B cell (primary cell): Measurements from ENCODE around the gene C10orf90. TPM values are rescaled to one million over a fixed set of nuclear protein-coding genes. Genes with fewer than 3 reads are reported as not detected.

Source experiments
- ATAC-seq: fragments of 200-7000 bp; cut with Tn5 transposase; one replicate; pipeline ENCODE4 v1.10.0; 2021; ENCODE audit warnings: low read depth, mild to moderate bottlenecking, moderate number of reproducible peaks, moderate library complexity
- CTCF ChIA-PET: fragments of 350-600 bp; sonication (Branson Sonifier 250); formaldehyde crosslinking; loops from one replicate; lab custom pipeline; 2021; ENCODE audit warnings: antibody characterized with exemption, inconsistent platforms; lab: Charles Lee
- POLR2A ChIA-PET: fragments of 350-600 bp; sonication (Branson Sonifier 250); formaldehyde crosslinking; loops from one replicate; lab custom pipeline; 2021; ENCODE audit warnings: antibody characterized with exemption; lab: Charles Lee
- DNase-seq: peaks from one replicate; pipeline ENCODE4 v3.0.0; 2013
- H2AFZ ChIP-seq: 2 replicates; pipeline ENCODE4 v1.6.1; 2012; ENCODE audit warnings: mild to moderate bottlenecking, low read depth, low read length; ENCODE audit not compliant: insufficient read depth, poor library complexity, severe bottlenecking
- H3K27ac ChIP-seq, 2 donors: 1 replicate in 1 of 2; 2 replicates in 1 of 2; pipeline ENCODE4 v1.5.1; 2012 to 2013; ENCODE audit warnings: low read length in 2 of 2, mild to moderate bottlenecking in 2 of 2, moderate library complexity in 1 of 2
- H3K27me3 ChIP-seq, 4 experiments: fragments of 200-600 bp in 1 of 4; sonication (generic) in 1 of 4; replicated peaks in 1 of 4; 1 replicate in 2 of 4; 2 replicates in 2 of 4; pipeline versions ENCODE4 v1.6.1 to v1.7.0; 2013 to 2016; ENCODE audit warnings: low read length in 3 of 4, mild to moderate bottlenecking in 2 of 4, mixed read lengths in 1 of 4, moderate library complexity in 1 of 4; ENCODE audit not compliant: insufficient read depth in 4 of 4, control insufficient read depth in 3 of 4; ENCODE audit errors: control extremely low read depth in 1 of 4
- H3K36me3 ChIP-seq, 2 experiments: replicated peaks in 1 of 2; 1 replicate in 1 of 2; 2 replicates in 1 of 2; pipeline versions ENCODE4 v1.6.1 to v1.7.1; 2013; ENCODE audit warnings: low read length in 1 of 2; ENCODE audit not compliant: insufficient read depth in 2 of 2, control insufficient read depth in 1 of 2; ENCODE audit errors: control extremely low read depth in 1 of 2, extremely low read depth in 1 of 2
- H3K4me1 ChIP-seq, 2 donors: fragments of 200-600 bp in 1 of 2; sonication (generic) in 1 of 2; 1 replicate in 1 of 2; 2 replicates in 1 of 2; pipeline versions ENCODE4 v1.5.1 to v1.6.1; 2013 to 2017; ENCODE audit warnings: low read length in 2 of 2; ENCODE audit not compliant: control insufficient read depth in 2 of 2, insufficient read depth in 2 of 2
- H3K4me2 ChIP-seq: replicated peaks from 2 replicates; pipeline ENCODE3; 2012; ENCODE audit warnings: mild to moderate bottlenecking, low read depth, low read length; ENCODE audit not compliant: poor library complexity, severe bottlenecking
- H3K4me3 ChIP-seq, 5 experiments: fragments of 200-600 bp in 1 of 5; sonication (generic) in 1 of 5; 1 replicate in 3 of 5; 2 replicates in 2 of 5; pipeline versions ENCODE4 v1.5.1 to v1.7.0; 2011 to 2016; ENCODE audit warnings: low read length in 4 of 5, mild to moderate bottlenecking in 4 of 5, low read depth in 2 of 5, control low read depth in 1 of 5, moderate library complexity in 1 of 5; ENCODE audit not compliant: insufficient read depth in 1 of 5; ENCODE audit errors: control extremely low read depth in 1 of 5, extremely low read depth in 1 of 5
- H3K79me2 ChIP-seq: fragments of 200-600 bp; sonication (generic); one replicate; pipeline ENCODE4 v1.6.0; 2016; ENCODE audit warnings: low read length; ENCODE audit not compliant: control insufficient read depth, insufficient read depth
- H3K9ac ChIP-seq: fragments of 200-600 bp; sonication (generic); 2 replicates; pipeline ENCODE4 v1.6.1; 2017; ENCODE audit warnings: mild to moderate bottlenecking, low read length, moderate library complexity
- H3K9me3 ChIP-seq, 3 donors: one replicate each; pipeline versions ENCODE4 v1.6.1 to v1.7.1; 2013; ENCODE audit warnings: low read length in 2 of 3; ENCODE audit not compliant: control insufficient read depth in 2 of 3, insufficient read depth in 1 of 3; ENCODE audit errors: control extremely low read depth in 1 of 3
- H4K20me1 ChIP-seq: 2 replicates; pipeline ENCODE4 v1.6.0; 2012; ENCODE audit warnings: mild to moderate bottlenecking, low read length; ENCODE audit not compliant: insufficient read depth, control insufficient read depth, poor library complexity, severe bottlenecking
- H3K27ac Mint-ChIP-seq: one replicate; pipeline ENCODE4 v1.8.0; 2021; ENCODE audit warnings: mixed read lengths
- H3K27me3 Mint-ChIP-seq: one replicate; pipeline ENCODE4 v1.8.0; 2021; ENCODE audit warnings: mixed read lengths
- H3K4me1 Mint-ChIP-seq: one replicate; pipeline ENCODE4 v1.8.0; 2021; ENCODE audit warnings: mixed read lengths
- H3K4me3 Mint-ChIP-seq: one replicate; pipeline ENCODE4 v1.8.0; 2021; ENCODE audit warnings: mixed read lengths
- H3K9me3 Mint-ChIP-seq: one replicate; pipeline ENCODE4 v1.8.0; 2022; ENCODE audit warnings: mixed read lengths; ENCODE audit not compliant: insufficient read depth
- EZH2 ChIP-seq: IDR thresholded peaks from 2 replicates; pipeline ENCODE4 v1.6.1; 2012; ENCODE audit warnings: borderline replicate concordance, low read depth, mild to moderate bottlenecking, moderate library complexity, low read length; ENCODE audit not compliant: insufficient read depth, poor library complexity, severe bottlenecking
- whole genome bisulfite sequencing: methylation state at CpG from one replicate; pipeline ENCODE4 v1.1.5; 2013; ENCODE audit warnings: missing lambda C conversion rate; ENCODE audit not compliant: insufficient coverage; 5-methylcytosine and 5-hydroxymethylcytosine counted together
- intact Hi-C: fragments of 100-400 bp; cut with micrococcal nuclease; formaldehyde crosslinking; loops from one replicate; pipeline ENCODE4 v1.10.0; 2022
- polyA plus RNA-seq: library from polyadenylated mRNA; depleted of rRNA; stranded (reverse); fragments of >200 nt; gene quantifications from 2 replicates; pipeline ENCODE4 v1.2.3, GENCODE V29; 2012
- total RNA-seq, 2 donors: library from RNA; stranded (reverse); fragments of 120-200 nt in 1 of 2; gene quantifications; 1 replicate in 1 of 2; 2 replicates in 1 of 2; pipeline versions ENCODE4 v1.2.3 to v1.2.4, GENCODE V29; 2013 to 2022
- TF ChIP-seq, protein P1 (sequence below): fragments of 200-600 bp; IDR thresholded peaks from one replicate; pipeline ENCODE4 v1.8.0; 2022; ENCODE audit warnings: antibody characterized with exemption, mild to moderate bottlenecking

The C10orf90 gene
- total and polyA plus RNA-seq, 2 donors (not counting 1 experiment from before 2014, with no cell fraction given), result not detected

- no peaks in the 10 kb centered on the region for H3K4me1 ChIP-seq
- H2AFZ ChIP-seq, result no peak overlapping the region
- ChIA-PET POLR2A (no interaction called here), CTCF (no interaction called here)
- H3K4me2 ChIP-seq, result no peak overlapping the region
- no peak overlapping the region for H3K27ac ChIP-seq
- DNase-seq (no peak), ATAC-seq (no peak)
- H3K9me3 Mint-ChIP-seq, result no peaks in the 10 kb centered on the region
- TF ChIP-seq, protein P1, sequence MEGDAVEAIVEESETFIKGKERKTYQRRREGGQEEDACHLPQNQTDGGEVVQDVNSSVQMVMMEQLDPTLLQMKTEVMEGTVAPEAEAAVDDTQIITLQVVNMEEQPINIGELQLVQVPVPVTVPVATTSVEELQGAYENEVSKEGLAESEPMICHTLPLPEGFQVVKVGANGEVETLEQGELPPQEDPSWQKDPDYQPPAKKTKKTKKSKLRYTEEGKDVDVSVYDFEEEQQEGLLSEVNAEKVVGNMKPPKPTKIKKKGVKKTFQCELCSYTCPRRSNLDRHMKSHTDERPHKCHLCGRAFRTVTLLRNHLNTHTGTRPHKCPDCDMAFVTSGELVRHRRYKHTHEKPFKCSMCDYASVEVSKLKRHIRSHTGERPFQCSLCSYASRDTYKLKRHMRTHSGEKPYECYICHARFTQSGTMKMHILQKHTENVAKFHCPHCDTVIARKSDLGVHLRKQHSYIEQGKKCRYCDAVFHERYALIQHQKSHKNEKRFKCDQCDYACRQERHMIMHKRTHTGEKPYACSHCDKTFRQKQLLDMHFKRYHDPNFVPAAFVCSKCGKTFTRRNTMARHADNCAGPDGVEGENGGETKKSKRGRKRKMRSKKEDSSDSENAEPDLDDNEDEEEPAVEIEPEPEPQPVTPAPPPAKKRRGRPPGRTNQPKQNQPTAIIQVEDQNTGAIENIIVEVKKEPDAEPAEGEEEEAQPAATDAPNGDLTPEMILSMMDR, result no peak
- TF ChIP-seq EZH2, result no peak
- no peaks in the 10 kb centered on the region for H3K27me3 ChIP-seq
- WGBS, result no CpG with 5 or more reads among the region's 2 CpGs
- no peak overlapping the region for H3K4me3 Mint-ChIP-seq
- intact Hi-C loops, result no loop called here
- H3K4me3 ChIP-seq, result no peak overlapping the region
- no peaks in the 10 kb centered on the region for H3K79me2 ChIP-seq
- H3K9me3 ChIP-seq, result peaks cover 0 to 10% (median 0%) of the 10 kb centered on the region in 3 donors
- no peaks in the 10 kb centered on the region for H4K20me1 ChIP-seq
- H3K36me3 ChIP-seq, result no peaks in the 10 kb centered on the region
- no peak overlapping the region for H3K9ac ChIP-seq
- no peaks in the 10 kb centered on the region for H3K27me3 Mint-ChIP-seq
- no peak overlapping the region for H3K27ac Mint-ChIP-seq
- H3K4me1 Mint-ChIP-seq, result no peaks in the 10 kb centered on the region
Measured at GRCh38 chr10:126634347-126634746, 36.1 kb downstream of the C10orf90 start.

DNA sequence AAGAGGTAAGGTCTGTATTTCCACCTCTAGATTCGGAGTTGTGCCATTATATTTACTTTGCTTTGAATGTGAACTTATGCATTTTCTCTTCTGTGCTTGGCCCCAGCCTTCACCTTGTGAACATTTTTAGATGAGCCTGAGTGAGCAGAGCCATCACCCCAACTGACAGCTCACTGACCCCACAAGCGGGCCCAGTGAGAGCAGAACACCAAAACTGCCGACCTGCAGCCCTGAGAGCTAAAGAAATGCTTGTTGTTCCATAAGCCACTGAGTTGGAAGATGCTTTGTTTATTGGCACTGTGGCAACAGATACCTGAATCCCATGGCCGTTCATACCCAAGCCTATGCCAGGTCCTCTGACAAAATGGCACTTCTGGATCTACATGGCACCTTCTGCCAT is 37.8 kb downstream of the C10orf90 start:
- Mint-ChIP-seq H3K9me3 (no peaks in the 10 kb centered on the region), H3K27me3 (no peaks in the 10 kb centered on the region), H3K4me1 (no peaks in the 10 kb centered on the region), H3K4me3 (no peak overlapping the region), H3K27ac (no peak overlapping the region)
- intact Hi-C loops, result no loop called here
- no peak for TF ChIP-seq EZH2
- TF ChIP-seq, protein P1, result no peak
- Histone ChIP-seq H3K9ac (no peak overlapping the region), H3K27me3 (no peaks in the 10 kb centered on the region), H4K20me1 (no peaks in the 10 kb centered on the region), H3K27ac (no peak overlapping the region), H3K9me3 (peaks cover 0 to 4% (median 0%) of the 10 kb centered on the region in 3 donors), H3K4me1 (no peaks in the 10 kb centered on the region), H3K4me3 (no peak overlapping the region), H3K36me3 (no peaks in the 10 kb centered on the region), H3K79me2 (no peaks in the 10 kb centered on the region), H2AFZ (no peak overlapping the region), H3K4me2 (no peak overlapping the region)
- DNase-seq (no peak), ATAC-seq (no peak)
- CTCF ChIA-PET, result no interaction called here
- POLR2A ChIA-PET, result no interaction called here
- 90% methylated on average over 2 of the region's 4 CpGs for WGBS
